Left kidney (tissue), 8 donors: ENCODE data around the gene ZMYM4. TPM values are rescaled to one million over a fixed set of nuclear protein-coding genes. Genes with fewer than 3 reads are reported as not detected.
"Not testable (repeated sequence)": the region's sequence is repeated elsewhere in the genome, so short reads cannot be mapped to it uniquely, and the experiment has no call there.

Source experiments
- DNase-seq: peaks from one replicate; pipeline ENCODE4 v3.0.0-alpha.2; 2013
- long read RNA-seq, 8 donors: transcript quantifications; one replicate each; lab custom pipeline, GENCODE V29; 2026
- polyA plus RNA-seq: library from polyadenylated mRNA; unstranded; fragments of 120-200 nt; gene quantifications from one replicate; pipeline ENCODE4 v1.2.1, GENCODE V29; 2013; ENCODE audit not compliant: insufficient read length

ZMYM4 gene
- 90.5 TPM for polyA plus RNA-seq
- long read RNA-seq, donor 1, partial matches to known transcripts: 0 of 1 reads
- long read RNA-seq, donor 1, other reads (novel, unspliced or antisense): 0 of 1 reads
- long read RNA-seq, donor 2, partial matches to known transcripts: 31 of 31 reads
- long read RNA-seq, donor 2, other reads (novel, unspliced or antisense): 0 of 31 reads
- long read RNA-seq, donor 3, partial matches to known transcripts: 16 of 18 reads
- long read RNA-seq, donor 3, other reads (novel, unspliced or antisense): 0 of 18 reads
- long read RNA-seq, donor 4: 0 reads
- long read RNA-seq, donor 5, partial matches to known transcripts: 6 of 6 reads
- long read RNA-seq, donor 5, other reads (novel, unspliced or antisense): 0 of 6 reads
- long read RNA-seq, donor 6, partial matches to known transcripts: 10 of 11 reads
- long read RNA-seq, donor 6, other reads (novel, unspliced or antisense): 0 of 11 reads
- long read RNA-seq, donor 7, partial matches to known transcripts: 9 of 10 reads
- long read RNA-seq, donor 7, other reads (novel, unspliced or antisense): 0 of 10 reads
- long read RNA-seq, donor 8, partial matches to known transcripts: 0 of 2 reads
- long read RNA-seq, donor 8, other reads (novel, unspliced or antisense): 0 of 2 reads

GRCh38 chr1:35268282-35269200, at the start of gene ZMYM4:
ZMYM4 (plus strand) TSS chr1:35268709; CDS start chr1:35269047, 338 bp downstream.
- peak; percentile 96 for DNase-seq

DNA sequence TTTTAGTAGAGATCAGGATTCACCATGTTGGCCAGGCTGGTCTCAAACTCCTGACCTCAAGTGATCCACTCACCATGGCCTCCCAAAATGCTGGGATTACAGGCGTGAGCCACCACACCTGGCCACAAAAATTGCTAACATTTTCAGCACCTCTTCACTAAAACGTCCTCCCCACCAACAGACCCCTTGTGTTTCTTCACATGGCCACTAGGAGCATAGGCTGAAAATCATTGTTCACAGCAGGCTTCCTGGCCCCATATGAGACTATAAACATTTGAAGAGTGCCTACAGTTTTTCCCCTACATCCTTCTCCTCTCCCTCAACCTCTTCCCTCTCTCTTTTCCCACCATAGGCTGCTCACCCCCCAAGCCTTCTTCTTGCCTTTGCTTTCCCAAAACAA, 47.5 kb upstream of the ZMYM4 start:
- DNase-seq: no peak

GRCh38 chr1:35222322-35223083, 46.0 kb upstream of the ZMYM4 start:
- DNase-seq: no peak

DNA sequence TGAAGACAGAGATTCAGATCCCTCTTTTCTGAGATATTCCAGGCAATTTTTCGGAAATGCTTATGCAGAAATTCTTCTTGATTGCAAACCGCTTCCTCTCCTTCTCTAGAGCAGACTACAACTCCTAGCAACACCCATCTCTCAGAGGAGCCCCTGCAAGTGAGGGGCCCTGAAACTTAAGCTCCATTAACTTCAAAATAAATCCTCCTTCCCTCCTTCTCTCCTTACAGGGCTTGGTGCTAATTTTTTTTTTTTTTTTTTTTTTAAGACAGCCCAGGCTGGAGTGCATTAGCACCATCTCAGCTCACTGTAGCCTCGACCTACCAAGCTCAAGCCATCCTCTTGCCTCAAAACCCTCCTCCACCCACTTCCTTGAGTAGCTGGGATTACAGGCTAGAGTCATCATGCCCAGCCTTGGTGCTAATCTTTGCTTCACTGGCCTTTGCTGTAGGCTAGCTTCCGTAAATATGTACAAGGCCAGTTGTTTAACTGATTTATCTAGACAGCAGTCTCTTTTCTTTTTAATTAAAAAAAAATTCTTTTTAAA, 45.4 kb upstream of the ZMYM4 start:
- DNase-seq: no peak

GRCh38 chr1:35226546-35226945, 42.0 kb upstream of the ZMYM4 start:
- no peak for DNase-seq

GRCh38 chr1:35229587-35230360, 38.7 kb upstream of the ZMYM4 start:
- no peak for DNase-seq

DNA sequence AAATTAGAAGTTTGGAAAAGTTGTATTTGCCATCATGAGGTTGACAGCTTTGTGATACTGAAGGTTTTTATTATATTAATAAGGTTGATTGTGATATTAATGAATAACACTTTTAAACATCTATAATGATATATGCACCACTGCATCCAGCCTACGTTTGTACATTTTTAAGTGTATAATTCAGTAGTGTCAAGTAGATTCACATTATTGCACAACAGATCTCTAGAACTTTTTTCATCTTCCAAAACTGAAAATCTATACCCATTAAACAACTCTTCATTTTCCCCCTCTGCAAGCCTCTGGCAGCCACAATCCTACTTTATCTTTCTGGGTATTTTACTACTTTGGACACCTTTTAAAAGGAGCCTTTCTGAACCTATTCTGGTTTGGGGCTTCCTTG, 37.2 kb upstream of the ZMYM4 start:
- no peak for DNase-seq

- DNase-seq: not testable (repeated sequence)
Measured at GRCh38 chr1:35236772-35237171, 31.7 kb upstream of the ZMYM4 start.

DNA sequence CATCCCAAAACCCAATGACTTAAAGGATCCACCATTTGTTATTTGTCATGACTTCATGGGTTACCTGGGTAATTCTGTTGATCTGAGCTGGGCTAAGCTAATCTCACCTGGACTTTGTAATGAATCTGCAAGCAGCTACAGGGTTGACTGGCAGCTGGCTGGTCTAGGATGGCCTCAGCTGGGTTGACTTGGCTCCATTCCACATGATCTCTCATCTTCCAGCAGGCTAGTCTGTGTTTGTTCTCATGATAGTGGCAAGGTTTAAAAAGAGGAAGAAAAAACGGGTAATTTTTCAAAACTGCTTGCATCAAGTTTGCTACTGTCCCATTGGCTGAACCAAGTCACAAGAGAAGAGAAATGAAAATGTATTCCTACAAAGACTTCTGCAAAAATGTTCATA, 24.8 kb upstream of the ZMYM4 start:
- DNase-seq: no peak

DNA sequence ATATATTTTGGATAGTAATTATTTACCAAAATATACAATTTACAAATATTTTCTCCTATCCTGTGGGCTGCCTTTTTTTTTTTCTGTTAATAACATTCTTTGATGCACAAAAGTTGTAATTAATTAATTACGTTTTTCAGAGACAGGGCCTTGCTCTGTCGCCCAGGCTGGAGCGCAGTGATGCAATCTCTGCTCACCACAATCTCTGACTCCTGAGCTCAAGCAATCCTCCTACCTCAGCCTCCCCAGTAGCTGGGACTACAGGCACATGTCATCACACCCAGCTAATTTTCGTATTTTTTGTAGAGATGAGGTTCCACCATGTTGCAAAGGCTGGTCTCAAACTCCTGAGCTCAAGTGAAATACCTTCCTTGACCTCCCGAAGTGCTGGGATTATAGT, 21.3 kb upstream of the ZMYM4 start:
- no peak for DNase-seq

GRCh38 chr1:35253941-35254340, 14.6 kb upstream of the ZMYM4 start:
- DNase-seq: no peak

DNA sequence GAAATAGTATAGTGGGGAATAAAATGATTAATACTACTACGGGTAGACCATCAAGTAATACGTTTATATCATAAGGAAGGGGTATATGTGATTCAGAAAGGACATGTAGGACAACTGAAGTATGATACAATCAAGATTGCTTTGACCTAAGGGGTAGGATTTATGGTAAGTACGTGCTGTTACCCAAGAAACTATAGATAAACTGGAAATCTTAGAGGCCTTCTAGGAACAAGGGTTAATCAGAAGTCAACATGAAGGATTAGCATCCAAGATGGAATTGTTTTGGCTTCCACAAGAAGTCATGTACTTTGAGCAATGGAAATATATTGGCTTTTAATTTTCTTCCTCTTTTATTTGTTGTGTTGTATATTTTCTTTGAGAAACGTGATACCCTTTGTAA, 13.2 kb upstream of the ZMYM4 start:
- DNase-seq: no peak

DNA sequence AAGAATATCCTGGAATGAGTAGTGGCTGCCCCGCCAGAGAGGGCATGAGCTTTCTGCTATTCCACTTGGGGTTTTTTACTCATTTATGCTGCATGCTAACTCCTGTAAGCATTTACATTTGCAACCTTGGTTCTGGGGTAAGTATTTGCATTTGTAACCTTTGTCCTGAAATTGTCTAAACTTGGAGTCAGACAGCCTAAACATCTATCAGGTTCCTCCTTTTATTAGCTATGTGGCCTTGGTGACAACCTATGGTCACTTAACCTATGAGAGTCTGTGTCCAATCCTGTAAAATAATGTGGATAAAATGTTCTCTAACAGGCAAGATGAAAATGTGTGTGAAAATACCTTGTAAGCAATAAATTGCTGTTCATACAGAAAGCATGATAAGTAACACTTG, 8.9 kb upstream of the ZMYM4 start:
- DNase-seq: no peak

DNA sequence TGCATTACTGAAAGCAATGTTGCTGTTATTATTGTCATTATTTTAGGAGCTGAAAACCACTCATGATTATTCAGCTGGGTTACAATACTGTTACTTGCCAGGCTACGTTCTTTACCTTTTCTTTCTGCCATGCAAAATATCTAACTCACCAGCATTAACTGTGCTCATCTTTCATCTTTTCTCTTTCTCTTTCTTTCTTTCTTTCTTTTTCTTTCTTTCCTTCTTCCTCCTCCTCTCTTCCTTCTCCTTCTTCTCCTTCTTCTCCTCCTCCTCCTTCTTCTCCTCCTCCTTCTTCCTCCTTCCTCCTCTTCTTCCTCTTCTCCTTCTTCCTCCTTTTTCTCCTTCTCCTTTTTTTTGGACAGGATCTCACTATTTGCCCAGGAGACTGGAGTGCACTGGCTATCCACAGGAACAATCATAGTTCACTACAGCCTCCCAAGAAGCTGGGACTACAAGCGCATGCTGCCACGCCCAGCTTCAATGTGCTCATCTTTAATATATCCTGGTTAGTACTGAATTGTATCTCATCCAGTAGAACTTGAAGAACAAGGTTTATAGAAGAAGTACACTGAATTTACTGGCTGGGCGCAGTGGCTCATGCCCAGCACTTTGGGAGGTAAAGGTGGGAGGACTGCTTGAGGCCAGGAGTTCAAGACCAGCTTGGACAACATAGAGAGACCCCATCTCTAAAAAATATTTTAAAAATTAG, 6.9 kb upstream of the ZMYM4 start:
- DNase-seq: no peak

GRCh38 chr1:35264035-35264434, 4.5 kb upstream of the ZMYM4 start:
- DNase-seq: no peak

DNA sequence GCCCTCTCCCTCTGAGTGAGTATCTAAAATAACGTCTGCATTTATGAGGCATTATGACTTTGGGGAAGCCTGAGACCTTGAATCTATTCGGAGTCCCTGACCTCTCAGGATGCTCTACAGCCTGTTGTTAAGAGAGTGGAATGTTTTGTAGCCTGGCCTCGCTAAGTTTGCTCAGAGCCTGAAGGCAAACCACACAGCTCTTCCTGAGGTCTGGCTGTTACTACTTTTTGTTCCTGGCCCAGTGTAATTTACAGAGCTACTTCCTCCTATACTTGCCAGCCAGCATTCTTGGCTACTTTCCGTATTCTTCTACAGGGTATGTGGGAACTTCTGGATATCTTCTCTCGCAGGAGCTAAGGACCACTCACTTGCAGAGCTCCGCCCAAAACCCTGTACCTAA, 3.6 kb upstream of the ZMYM4 start:
- no peak for DNase-seq

GRCh38 chr1:35266306-35266705, 2.2 kb upstream of the ZMYM4 start:
- no peak for DNase-seq

DNA sequence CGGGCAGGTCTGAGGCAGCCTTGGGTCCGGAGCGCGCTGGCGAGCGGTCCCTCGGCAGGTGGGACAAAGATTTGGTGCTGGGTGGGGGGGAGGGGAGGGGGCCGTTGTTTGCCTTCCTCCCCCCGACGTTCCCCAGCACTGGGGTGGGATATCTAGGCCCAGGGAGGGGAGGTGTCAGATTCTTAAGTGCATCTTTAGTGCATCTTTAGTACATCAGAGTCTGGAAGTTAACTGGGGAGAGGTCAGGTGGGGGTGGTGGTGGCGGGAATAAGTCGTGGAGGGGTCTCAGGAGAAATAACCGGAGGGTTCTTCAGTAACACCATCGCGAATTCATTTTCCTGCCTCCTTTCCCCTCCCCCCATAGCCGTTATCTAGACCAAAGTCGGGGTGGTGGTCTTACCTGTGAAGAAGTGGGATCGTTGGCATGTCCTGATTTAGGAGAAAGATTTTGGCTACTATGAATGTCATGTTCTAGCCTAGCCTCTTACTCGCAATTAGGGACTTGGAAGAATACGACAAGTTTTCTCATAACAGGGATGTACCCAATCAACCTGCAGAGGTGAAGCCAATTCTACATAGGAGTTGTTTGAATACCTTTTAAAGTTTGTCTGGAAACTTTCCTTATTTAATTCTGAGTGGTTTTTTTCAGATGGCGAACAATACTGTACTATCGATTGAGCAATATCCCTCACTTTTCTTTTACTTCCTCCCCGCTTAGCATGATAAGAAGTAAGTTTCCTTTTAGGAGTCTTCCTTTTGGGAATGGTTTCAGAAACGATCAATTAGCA, 886 bp downstream of the ZMYM4 start:
- peak; percentile 17 for DNase-seq

GRCh38 chr1:35269989-35270289, 1.4 kb downstream of the ZMYM4 start:
- DNase-seq: no peak
